ENCODE measurements around the gene TMEM132A. TPM values are rescaled to one million over a fixed set of nuclear protein-coding genes. Genes with fewer than 3 reads are reported as not detected.

TMEM132A gene
- polyA plus RNA-seq, 10 donors, result 28.4 to 46.5 (median 36.6) TPM

GRCh38 chr11:60936467-60937143 lies 12.3 kb downstream of the TMEM132A start:
- DNase-seq, result no peak

- no peak for DNase-seq
Measured at GRCh38 chr11:60937144-60937527, 12.9 kb downstream of the TMEM132A start.

GRCh38 chr11:60937811-60938210 lies 13.6 kb downstream of the TMEM132A start:
- DNase-seq, result no peak

GRCh38 chr11:60938500-60938899 lies 14.2 kb downstream of the TMEM132A start:
- no peak for DNase-seq

- no peak for DNase-seq
Measured at GRCh38 chr11:60939301-60939700, 15.0 kb downstream of the TMEM132A start.

GRCh38 chr11:60939855-60940254 lies 15.6 kb downstream of the TMEM132A start:
- DNase-seq, result no peak

GRCh38 chr11:60941371-60942119 lies 17.3 kb downstream of the TMEM132A start:
- no peak for DNase-seq

GRCh38 chr11:60942219-60942618 lies 18.0 kb downstream of the TMEM132A start:
- no peak for DNase-seq

GRCh38 chr11:60942970-60943565 lies 18.8 kb downstream of the TMEM132A start:
- no peak for DNase-seq

- no peak for DNase-seq
Measured at GRCh38 chr11:60944490-60945294, 20.4 kb downstream of the TMEM132A start.

- DNase-seq, result no peak
Measured at GRCh38 chr11:60945295-60945667, 21.0 kb downstream of the TMEM132A start.

- DNase-seq, result no peak
Measured at GRCh38 chr11:60946601-60947264, 22.5 kb downstream of the TMEM132A start.

- peak in 1 of 3 donors; percentile 29 for DNase-seq
Measured at GRCh38 chr11:60947700-60948099, 23.4 kb downstream of the TMEM132A start.

GRCh38 chr11:60948250-60948649 lies 24.0 kb downstream of the TMEM132A start:
- DNase-seq, result no peak

GRCh38 chr11:60950024-60950423 lies 25.8 kb downstream of the TMEM132A start:
- DNase-seq, result no peak

GRCh38 chr11:60950933-60951605 lies 26.8 kb downstream of the TMEM132A start:
- peak in 1 of 3 donors; percentile 67 for DNase-seq

GRCh38 chr11:60951606-60951903 lies 27.3 kb downstream of the TMEM132A start:
- no peak for DNase-seq

GRCh38 chr11:60951904-60952741 lies 27.9 kb downstream of the TMEM132A start, which contains the start of gene SLC15A3:
TSS of gene SLC15A3 (minus strand) at chr11:60952176. CDS start at chr11:60951551, 625 bp downstream.
- peak; percentile 41 to 79 (median 52) for DNase-seq

- no peak for DNase-seq
Measured at GRCh38 chr11:60952742-60953170, 28.5 kb downstream of the TMEM132A start.

- DNase-seq, result no peak
Measured at GRCh38 chr11:60953781-60954180, 29.5 kb downstream of the TMEM132A start.

Data from muscle of back (tissue), 11 donors.